ENCODE results near the gene RNPEPL1. TPM values are rescaled to one million over a fixed set of nuclear protein-coding genes. Genes with fewer than 3 reads are reported as not detected.

RNPEPL1 gene
- total RNA-seq, 4 donors from 2014 or later, result 7.2 to 38.7 (median 14.4) TPM

GRCh38 chr2:240596491-240596931, 28.2 kb downstream of the RNPEPL1 start:
- intact Hi-C loops (cut with DNase I; ENCODE audit: low total_unique reads), result no loop called here
- Histone ChIP-seq H3K9me3 (no peaks in the 10 kb centered on the region), H3K27me3 (no peaks in the 10 kb centered on the region), H3K36me3 (no peaks in the 10 kb centered on the region), H3K4me1 (no peaks in the 10 kb centered on the region), H3K4me3 (no peak overlapping the region), H3K27ac (no peak overlapping the region)
- DNase-seq, result peak in 1 of 2 donors; percentile 52
- TF ChIP-seq POLR2A (IDR thresholded peaks at IDR 0.05), result no peak
- TF ChIP-seq CTCF (IDR thresholded peaks at IDR 0.05), result no peak

- Histone ChIP-seq H3K4me3 (no peak overlapping the region), H3K4me1 (no peaks in the 10 kb centered on the region), H3K36me3 (no peaks in the 10 kb centered on the region), H3K9me3 (no peaks in the 10 kb centered on the region), H3K27ac (no peak overlapping the region), H3K27me3 (no peaks in the 10 kb centered on the region)
- no peak for TF ChIP-seq POLR2A (IDR thresholded peaks at IDR 0.05)
- TF ChIP-seq CTCF (IDR thresholded peaks at IDR 0.05), result no peak
- intact Hi-C loops (cut with DNase I; ENCODE audit: low total_unique reads), result no loop called here
- peak; percentile 6 to 10 for DNase-seq
Measured at GRCh38 chr2:240597054-240597418, 28.8 kb downstream of the RNPEPL1 start.

- no peak overlapping the region for H3K27ac ChIP-seq
- DNase-seq, result peak; percentile 6 to 11
- H3K36me3 ChIP-seq, result no peaks in the 10 kb centered on the region
Measured at GRCh38 chr2:240597419-240598181, 29.3 kb downstream of the RNPEPL1 start.

GRCh38 chr2:240598311-240598911, 30.1 kb downstream of the RNPEPL1 start:
- TF ChIP-seq CTCF (IDR thresholded peaks at IDR 0.05), result no peak
- TF ChIP-seq POLR2A (IDR thresholded peaks at IDR 0.05), result no peak
- Histone ChIP-seq H3K27ac (no peak overlapping the region), H3K4me1 (no peaks in the 10 kb centered on the region), H3K36me3 (no peaks in the 10 kb centered on the region), H3K4me3 (no peak overlapping the region), H3K9me3 (no peaks in the 10 kb centered on the region), H3K27me3 (no peaks in the 10 kb centered on the region)
- intact Hi-C loops (cut with DNase I; ENCODE audit: low total_unique reads), result no loop called here
- DNase-seq, result peak; percentile 10 to 11

More at GRCh38 chr2:240597419-240598181, 29.3 kb downstream of the RNPEPL1 start:
- TF ChIP-seq CTCF (IDR thresholded peaks at IDR 0.05) (no peak), POLR2A (IDR thresholded peaks at IDR 0.05) (no peak)
- Histone ChIP-seq H3K4me1 (no peaks in the 10 kb centered on the region), H3K9me3 (no peaks in the 10 kb centered on the region), H3K27me3 (no peaks in the 10 kb centered on the region), H3K4me3 (no peak overlapping the region)
- intact Hi-C loops (cut with DNase I; ENCODE audit: low total_unique reads), result no loop called here

- Histone ChIP-seq H3K4me1 (no peaks in the 10 kb centered on the region), H3K9me3 (no peaks in the 10 kb centered on the region), H3K27ac (no peak overlapping the region), H3K4me3 (no peak overlapping the region), H3K27me3 (no peaks in the 10 kb centered on the region), H3K36me3 (no peaks in the 10 kb centered on the region)
- DNase-seq, result peak; percentile 5 to 6
- intact Hi-C loops (cut with DNase I; ENCODE audit: low total_unique reads), result no loop called here
- TF ChIP-seq POLR2A (IDR thresholded peaks at IDR 0.05) (no peak), CTCF (IDR thresholded peaks at IDR 0.05) (no peak)
Measured at GRCh38 chr2:240599141-240599583, 30.9 kb downstream of the RNPEPL1 start.

Measured in uterus (tissue), 4 donors.